IPS-18c (cell line): Measurements from ENCODE around the gene PELI2.

Source experiments
- H3K4me3 ChIP-seq: 2 replicates; pipeline ENCODE4 v1.7.0; 2013; ENCODE audit warnings: low read depth, mild to moderate bottlenecking, low read length, moderate library complexity; ENCODE audit not compliant: insufficient read depth
- H3K9me3 ChIP-seq: one replicate; pipeline ENCODE4 v1.6.1; 2013; ENCODE audit warnings: mild to moderate bottlenecking, low read length, moderate library complexity; ENCODE audit not compliant: control insufficient read depth, insufficient read depth

PELI2 gene

GRCh38 chr14:56133547-56133946, 15.3 kb downstream of the PELI2 start:
- Histone ChIP-seq H3K4me3 (no peak overlapping the region), H3K9me3 (no peaks in the 10 kb centered on the region)

- no peaks in the 10 kb centered on the region for H3K9me3 ChIP-seq
- H3K4me3 ChIP-seq, result no peak overlapping the region
Observed at GRCh38 chr14:56135001-56135400, 16.8 kb downstream of the PELI2 start.

- Histone ChIP-seq H3K9me3 (no peaks in the 10 kb centered on the region), H3K4me3 (no peak overlapping the region)
Observed at GRCh38 chr14:56135668-56136067, 17.5 kb downstream of the PELI2 start.

- Histone ChIP-seq H3K4me3 (no peak overlapping the region), H3K9me3 (no peaks in the 10 kb centered on the region)
Observed at GRCh38 chr14:56136571-56137452, 18.6 kb downstream of the PELI2 start.

DNA sequence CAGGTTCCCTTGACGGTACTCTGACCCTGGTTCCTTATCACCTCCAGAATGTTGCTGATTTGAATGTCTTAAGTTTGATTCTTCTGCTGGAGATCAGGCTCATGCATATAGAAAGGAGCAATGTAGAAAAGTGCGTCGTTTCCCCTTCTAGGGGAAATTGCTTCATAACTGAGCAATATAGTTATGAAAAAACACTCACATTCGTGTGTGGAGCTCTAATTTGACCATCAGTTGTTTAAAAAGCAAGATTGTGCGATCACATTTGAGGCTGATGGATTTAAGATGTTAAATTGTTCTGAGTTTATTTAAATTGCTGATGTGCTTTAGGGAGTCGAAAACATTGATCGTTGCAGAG, 19.2 kb downstream of the PELI2 start:
- Histone ChIP-seq H3K4me3 (no peak overlapping the region), H3K9me3 (no peaks in the 10 kb centered on the region)

GRCh38 chr14:56137849-56138248, 19.6 kb downstream of the PELI2 start:
- Histone ChIP-seq H3K4me3 (no peak overlapping the region), H3K9me3 (no peaks in the 10 kb centered on the region)

GRCh38 chr14:56138928-56139327, 20.7 kb downstream of the PELI2 start:
- Histone ChIP-seq H3K4me3 (no peak overlapping the region), H3K9me3 (no peaks in the 10 kb centered on the region)

DNA sequence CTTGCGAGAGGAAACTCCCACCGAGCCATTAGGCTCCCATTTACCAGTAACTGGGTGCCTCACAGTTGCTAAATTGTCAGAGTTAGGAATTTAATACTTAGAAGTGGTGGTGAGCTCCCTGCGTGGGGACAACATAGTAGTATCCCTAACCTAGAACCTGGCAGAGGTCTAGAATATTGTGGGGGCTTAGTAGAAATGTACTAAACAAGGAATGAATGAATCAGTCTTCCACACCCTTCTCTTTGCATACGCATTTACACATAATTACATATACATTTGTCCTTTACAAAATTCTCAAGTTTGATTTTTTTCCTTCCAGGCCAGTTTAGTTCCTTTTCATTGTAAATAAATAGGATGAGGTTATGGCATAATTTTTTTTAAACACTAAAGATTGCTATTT, 24.1 kb downstream of the PELI2 start:
- no peaks in the 10 kb centered on the region for H3K9me3 ChIP-seq

GRCh38 chr14:56143025-56143424, 24.8 kb downstream of the PELI2 start:
- Histone ChIP-seq H3K9me3 (no peaks in the 10 kb centered on the region), H3K4me3 (no peak overlapping the region)

More for the DNA sequence above, 24.1 kb downstream of the PELI2 start:
- H3K4me3 ChIP-seq, result no peak overlapping the region

GRCh38 chr14:56144176-56144575, 26.0 kb downstream of the PELI2 start:
- no peak overlapping the region for H3K4me3 ChIP-seq
- no peaks in the 10 kb centered on the region for H3K9me3 ChIP-seq

GRCh38 chr14:56145181-56145769, 27.1 kb downstream of the PELI2 start:
- H3K9me3 ChIP-seq, result no peaks in the 10 kb centered on the region
- no peak overlapping the region for H3K4me3 ChIP-seq

- H3K9me3 ChIP-seq, result no peaks in the 10 kb centered on the region
- H3K4me3 ChIP-seq, result no peak overlapping the region
Observed at GRCh38 chr14:56145965-56146364, 27.8 kb downstream of the PELI2 start.

GRCh38 chr14:56147449-56147848, 29.2 kb downstream of the PELI2 start:
- Histone ChIP-seq H3K9me3 (no peaks in the 10 kb centered on the region), H3K4me3 (no peak overlapping the region)

GRCh38 chr14:56147986-56148901, 30.0 kb downstream of the PELI2 start:
- H3K9me3 ChIP-seq, result no peaks in the 10 kb centered on the region
- no peak overlapping the region for H3K4me3 ChIP-seq

GRCh38 chr14:56149151-56149550, 30.9 kb downstream of the PELI2 start:
- H3K9me3 ChIP-seq, result no peaks in the 10 kb centered on the region

GRCh38 chr14:56149995-56150394, 31.8 kb downstream of the PELI2 start:
- no peaks in the 10 kb centered on the region for H3K9me3 ChIP-seq
- H3K4me3 ChIP-seq, result no peak overlapping the region

More at GRCh38 chr14:56149151-56149550, 30.9 kb downstream of the PELI2 start:
- no peak overlapping the region for H3K4me3 ChIP-seq

GRCh38 chr14:56150645-56151345, 32.6 kb downstream of the PELI2 start:
- Histone ChIP-seq H3K9me3 (no peaks in the 10 kb centered on the region), H3K4me3 (no peak overlapping the region)
